Brain microvascular endothelial cell (primary cell): ENCODE results near the gene C10orf53.

Experiments used
- DNase-seq: peaks from one replicate; pipeline ENCODE4 v3.0.0-alpha.2; 2020
- H3K27ac ChIP-seq: fragments of 250-450 bp; sonication (Bioruptor Pico); 2 replicates; pipeline ENCODE4 v1.5.1; 2020; ENCODE audit warnings: mild to moderate bottlenecking, moderate library complexity
- H3K27me3 ChIP-seq: fragments of 250-450 bp; sonication (Bioruptor Pico); replicated peaks from 2 replicates; pipeline ENCODE4 v1.5.1; 2020; ENCODE audit warnings: mild to moderate bottlenecking
- H3K36me3 ChIP-seq: fragments of 250-450 bp; sonication (Bioruptor Pico); replicated peaks from 2 replicates; pipeline ENCODE4 v1.5.1; 2020; ENCODE audit warnings: mild to moderate bottlenecking
- H3K4me3 ChIP-seq: 2 replicates; pipeline ENCODE4 v1.5.1; 2011; ENCODE audit warnings: low read depth, mild to moderate bottlenecking, control low read depth, low read length, moderate library complexity
- CTCF ChIP-seq: IDR thresholded peaks from 2 replicates; pipeline ENCODE4 v1.5.1; 2011; ENCODE audit warnings: low read depth, mild to moderate bottlenecking, moderate library complexity, low read length, control low read depth, inconsistent platforms; ENCODE audit errors: missing control alignments
- in situ Hi-C: cut with HindIII; loops from 2 replicates; pipeline ENCODE4 v1.10.0; 2017; ENCODE audit warnings: low sequenced_read_pairs, low pct_ligation_motif_present

Gene C10orf53

GRCh38 chr10:49651039-49651835 is 28.2 kb upstream of the C10orf53 start:
- in situ Hi-C loops: no loop called here
- Histone ChIP-seq H3K4me3 (no peak overlapping the region), H3K36me3 (no peaks in the 10 kb centered on the region), H3K27ac (no peak overlapping the region), H3K27me3 (no peaks in the 10 kb centered on the region)
- DNase-seq: no peak
- TF ChIP-seq CTCF: no peak

DNA sequence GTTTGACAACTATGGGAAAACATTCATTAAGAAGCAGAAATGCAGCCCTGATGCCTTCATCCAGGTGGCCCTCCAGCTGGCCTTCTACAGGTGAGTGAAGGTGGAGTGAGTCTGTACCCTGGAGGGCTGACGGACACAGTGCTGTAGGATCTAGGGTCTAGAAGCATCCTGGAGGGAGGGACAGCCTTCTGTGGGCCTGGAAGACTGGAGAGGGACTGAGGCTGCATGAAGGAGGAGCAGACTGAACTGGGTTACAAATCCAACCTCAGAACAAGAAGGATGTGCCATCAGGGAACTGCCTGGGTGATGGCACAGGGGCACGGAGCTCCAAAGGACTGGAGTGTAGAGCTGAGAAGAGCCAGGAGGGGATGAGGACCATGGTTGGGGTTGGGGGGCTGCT is 27.5 kb upstream of the C10orf53 start:
- no peak overlapping the region for H3K4me3 ChIP-seq
- in situ Hi-C loops: no loop called here
- TF ChIP-seq CTCF: no peak
- H3K27ac ChIP-seq: no peak overlapping the region
- H3K36me3 ChIP-seq: no peaks in the 10 kb centered on the region
- DNase-seq: no peak
- H3K27me3 ChIP-seq: no peaks in the 10 kb centered on the region

- no peaks in the 10 kb centered on the region for H3K27me3 ChIP-seq
- no peak for TF ChIP-seq CTCF
These were observed 26.8 kb upstream of the C10orf53 start for GRCh38 chr10:49652421-49653272.

DNA sequence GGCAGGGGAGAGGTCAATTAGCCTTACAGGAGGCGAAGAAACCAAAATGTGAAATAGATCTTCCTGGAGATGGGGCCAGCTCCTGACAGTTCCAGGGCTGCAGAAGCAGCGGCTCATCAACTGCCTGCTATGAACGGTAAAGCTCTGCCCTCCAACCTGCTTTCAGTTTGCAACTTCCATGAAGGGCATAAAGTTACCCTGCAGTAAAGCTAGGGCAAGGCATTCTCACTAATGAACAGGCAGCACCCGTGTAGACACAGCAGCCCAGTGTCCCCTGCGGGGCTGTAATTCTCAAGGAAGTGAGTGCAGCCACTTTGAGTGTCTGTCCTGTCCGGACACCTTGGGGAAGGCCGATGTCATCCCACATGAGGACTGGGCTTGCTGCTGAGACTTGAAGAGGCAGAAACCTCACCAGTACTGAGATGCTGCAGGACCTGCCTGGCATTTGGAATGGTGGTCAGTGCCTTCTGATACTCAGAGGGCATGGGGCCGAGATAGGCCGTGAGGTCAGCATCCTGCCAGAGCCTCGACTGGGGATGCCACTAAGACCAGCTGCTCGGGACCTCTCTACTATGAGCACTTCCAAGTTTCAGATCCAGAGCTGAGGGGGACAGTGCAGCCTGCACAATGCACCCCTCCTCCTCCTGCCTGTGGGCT is 26.1 kb upstream of the C10orf53 start:
- DNase-seq: no peak
- Histone ChIP-seq H3K4me3 (no peak overlapping the region), H3K36me3 (no peaks in the 10 kb centered on the region), H3K27me3 (no peaks in the 10 kb centered on the region), H3K27ac (no peak overlapping the region)
- TF ChIP-seq CTCF: no peak
- in situ Hi-C loops: no loop called here

More at GRCh38 chr10:49652421-49653272, 26.8 kb upstream of the C10orf53 start:
- DNase-seq: no peak
- Histone ChIP-seq H3K36me3 (no peaks in the 10 kb centered on the region), H3K4me3 (no peak overlapping the region), H3K27ac (no peak overlapping the region)
- in situ Hi-C loops: no loop called here

DNA sequence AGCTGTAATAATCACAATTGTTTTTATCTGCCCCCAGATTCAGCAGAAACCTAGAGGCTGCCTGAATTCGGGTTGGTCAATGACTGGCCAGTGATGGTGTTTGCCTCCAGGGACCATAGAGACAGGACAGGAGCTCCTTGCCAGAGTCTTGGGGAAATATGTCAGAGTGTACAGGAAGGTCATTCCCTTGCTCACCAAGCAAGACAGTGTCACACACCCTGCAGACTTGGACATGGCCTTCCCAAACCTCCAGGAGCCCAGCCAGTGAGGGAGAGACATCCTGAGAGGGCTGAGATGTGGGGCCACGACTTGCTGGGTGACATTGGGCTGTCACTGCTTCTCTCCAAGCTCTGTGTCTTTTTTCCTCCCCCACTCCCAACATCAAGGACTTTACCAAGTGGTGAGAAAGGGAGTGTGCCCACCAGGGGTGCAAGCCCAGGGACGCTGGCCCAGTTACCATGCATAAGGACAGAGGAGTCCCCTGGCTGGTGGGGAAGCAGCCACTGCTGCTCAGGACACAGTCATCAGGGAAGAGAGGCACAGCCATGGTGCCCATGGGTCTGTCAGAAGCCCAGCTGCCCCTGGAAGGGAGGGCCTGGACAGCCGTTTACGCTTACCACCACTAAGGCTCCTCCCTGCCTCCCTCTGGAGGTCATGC is 25.3 kb upstream of the C10orf53 start:
- in situ Hi-C loops: no loop called here
- H3K36me3 ChIP-seq: no peaks in the 10 kb centered on the region
- TF ChIP-seq CTCF: no peak
- no peak for DNase-seq
- H3K27ac ChIP-seq: no peak overlapping the region
- H3K4me3 ChIP-seq: no peak overlapping the region
- H3K27me3 ChIP-seq: no peaks in the 10 kb centered on the region
